ENCODE results near the gene ARHGAP15. TPM values are rescaled to one million over a fixed set of nuclear protein-coding genes. Genes with fewer than 3 reads are reported as not detected.

ARHGAP15 gene
- polyA plus RNA-seq, 1 donor from 2014 or later: 0.30 TPM

GRCh38 chr2:143815082-143815481 is 685.9 kb downstream of the ARHGAP15 start:
- no peaks in the 10 kb centered on the region for H3K27me3 ChIP-seq (ENCODE audit: insufficient read depth, low read depth, low read length)
- TF ChIP-seq EZH2 (IDR thresholded peaks at IDR 0.05; ENCODE audit: borderline replicate concordance, insufficient read depth, low read length, poor library complexity, severe bottlenecking) (no peak), SMC3 (conservative IDR thresholded peaks at IDR 0.05; ENCODE audit: poor library complexity) (no peak), TAF1 (IDR thresholded peaks at IDR 0.05; ENCODE audit: low read depth) (no peak), EP300 (conservative IDR thresholded peaks at IDR 0.05; ENCODE audit: poor library complexity, severe bottlenecking) (no peak), CTCF (IDR thresholded peaks at IDR 0.05; ENCODE audit: poor library complexity, severe bottlenecking) (no peak), MXI1 (conservative IDR thresholded peaks at IDR 0.05; ENCODE audit: poor library complexity, severe bottlenecking) (no peak), POLR2AphosphoS5 (IDR thresholded peaks at IDR 0.05) (no peak), RAD21 (conservative IDR thresholded peaks at IDR 0.05) (no peak)
- TF ChIP-seq, protein P1, sequence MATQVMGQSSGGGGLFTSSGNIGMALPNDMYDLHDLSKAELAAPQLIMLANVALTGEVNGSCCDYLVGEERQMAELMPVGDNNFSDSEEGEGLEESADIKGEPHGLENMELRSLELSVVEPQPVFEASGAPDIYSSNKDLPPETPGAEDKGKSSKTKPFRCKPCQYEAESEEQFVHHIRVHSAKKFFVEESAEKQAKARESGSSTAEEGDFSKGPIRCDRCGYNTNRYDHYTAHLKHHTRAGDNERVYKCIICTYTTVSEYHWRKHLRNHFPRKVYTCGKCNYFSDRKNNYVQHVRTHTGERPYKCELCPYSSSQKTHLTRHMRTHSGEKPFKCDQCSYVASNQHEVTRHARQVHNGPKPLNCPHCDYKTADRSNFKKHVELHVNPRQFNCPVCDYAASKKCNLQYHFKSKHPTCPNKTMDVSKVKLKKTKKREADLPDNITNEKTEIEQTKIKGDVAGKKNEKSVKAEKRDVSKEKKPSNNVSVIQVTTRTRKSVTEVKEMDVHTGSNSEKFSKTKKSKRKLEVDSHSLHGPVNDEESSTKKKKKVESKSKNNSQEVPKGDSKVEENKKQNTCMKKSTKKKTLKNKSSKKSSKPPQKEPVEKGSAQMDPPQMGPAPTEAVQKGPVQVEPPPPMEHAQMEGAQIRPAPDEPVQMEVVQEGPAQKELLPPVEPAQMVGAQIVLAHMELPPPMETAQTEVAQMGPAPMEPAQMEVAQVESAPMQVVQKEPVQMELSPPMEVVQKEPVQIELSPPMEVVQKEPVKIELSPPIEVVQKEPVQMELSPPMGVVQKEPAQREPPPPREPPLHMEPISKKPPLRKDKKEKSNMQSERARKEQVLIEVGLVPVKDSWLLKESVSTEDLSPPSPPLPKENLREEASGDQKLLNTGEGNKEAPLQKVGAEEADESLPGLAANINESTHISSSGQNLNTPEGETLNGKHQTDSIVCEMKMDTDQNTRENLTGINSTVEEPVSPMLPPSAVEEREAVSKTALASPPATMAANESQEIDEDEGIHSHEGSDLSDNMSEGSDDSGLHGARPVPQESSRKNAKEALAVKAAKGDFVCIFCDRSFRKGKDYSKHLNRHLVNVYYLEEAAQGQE (IDR thresholded peaks at IDR 0.05; ENCODE audit: borderline replicate concordance): no peak
- H3K9me3 ChIP-seq (ENCODE audit: low read length): no peaks in the 10 kb centered on the region
- no peak overlapping the region for H3K9ac ChIP-seq (ENCODE audit: low read length)
- H3F3A ChIP-seq (ENCODE audit: insufficient read depth, low read length, poor library complexity, severe bottlenecking): no peaks in the 10 kb centered on the region
- H3K36me3 ChIP-seq (ENCODE audit: insufficient read depth, low read length): no peaks in the 10 kb centered on the region
- H3K79me2 ChIP-seq (replicated peaks; ENCODE audit: insufficient read depth, low read length): no peaks in the 10 kb centered on the region
- no peaks in the 10 kb centered on the region for H3K9me2 ChIP-seq (ENCODE audit: insufficient read depth, low read length)
- H3K4me3 ChIP-seq (ENCODE audit: low read length): no peak overlapping the region
- H3K4me2 ChIP-seq (ENCODE audit: low read length): no peak overlapping the region
- no peaks in the 10 kb centered on the region for H4K20me1 ChIP-seq (ENCODE audit: insufficient read depth)
- no peak overlapping the region for H3K27ac ChIP-seq (ENCODE audit: low read length)
- H2AFZ ChIP-seq (ENCODE audit: low read depth, low read length): no peak overlapping the region

- Histone ChIP-seq H3K4me3 (ENCODE audit: low read length) (no peak overlapping the region), H3K4me2 (ENCODE audit: low read length) (no peak overlapping the region), H3F3A (ENCODE audit: insufficient read depth, low read length, poor library complexity, severe bottlenecking) (no peaks in the 10 kb centered on the region), H4K20me1 (ENCODE audit: insufficient read depth) (no peaks in the 10 kb centered on the region), H2AFZ (ENCODE audit: low read depth, low read length) (no peak overlapping the region), H3K36me3 (ENCODE audit: insufficient read depth, low read length) (no peaks in the 10 kb centered on the region), H3K9me2 (ENCODE audit: insufficient read depth, low read length) (no peaks in the 10 kb centered on the region), H3K9ac (ENCODE audit: low read length) (no peak overlapping the region), H3K9me3 (ENCODE audit: low read length) (no peaks in the 10 kb centered on the region), H3K27me3 (ENCODE audit: insufficient read depth, low read depth, low read length) (no peaks in the 10 kb centered on the region), H3K27ac (ENCODE audit: low read length) (no peak overlapping the region), H3K79me2 (replicated peaks; ENCODE audit: insufficient read depth, low read length) (no peaks in the 10 kb centered on the region)
- TF ChIP-seq POLR2AphosphoS5 (IDR thresholded peaks at IDR 0.05) (no peak), RAD21 (conservative IDR thresholded peaks at IDR 0.05) (no peak), EZH2 (IDR thresholded peaks at IDR 0.05; ENCODE audit: borderline replicate concordance, insufficient read depth, low read length, poor library complexity, severe bottlenecking) (no peak), TAF1 (IDR thresholded peaks at IDR 0.05; ENCODE audit: low read depth) (no peak), CTCF (IDR thresholded peaks at IDR 0.05; ENCODE audit: poor library complexity, severe bottlenecking) (no peak), SMC3 (conservative IDR thresholded peaks at IDR 0.05; ENCODE audit: poor library complexity) (no peak), EP300 (conservative IDR thresholded peaks at IDR 0.05; ENCODE audit: poor library complexity, severe bottlenecking) (no peak), MXI1 (conservative IDR thresholded peaks at IDR 0.05; ENCODE audit: poor library complexity, severe bottlenecking) (no peak)
- TF ChIP-seq, protein P1 (IDR thresholded peaks at IDR 0.05; ENCODE audit: borderline replicate concordance): no peak
These were observed 687.7 kb downstream of the ARHGAP15 start for GRCh38 chr2:143816916-143817315.
